Upper lobe of left lung (tissue), 4 donors: Measurements from ENCODE around the gene FMN2.

Experiments
- CTCF ChIP-seq, 6 experiments: fragments of 450-650 bp in 4 of 6; fragments of 200-600 bp in 2 of 6; sonication (generic) in 2 of 6; IDR thresholded peaks; one replicate each; pipeline ENCODE4 v1.5.1; 2016 to 2019; ENCODE audit warnings: antibody characterized with exemption in 6 of 6
- POLR2AphosphoS5 ChIP-seq, 2 donors: sonication (generic); formaldehyde crosslinking; IDR thresholded peaks; one replicate each; pipeline ENCODE4 v1.5.1; 2017; ENCODE audit warnings: antibody characterized with exemption in 2 of 2

- TF ChIP-seq CTCF (IDR thresholded peaks at IDR 0.05): no peak
- no peak for TF ChIP-seq POLR2AphosphoS5 (IDR thresholded peaks at IDR 0.05)
Observed at GRCh38 chr1:240466509-240466908, 374.8 kb downstream of the FMN2 start.
